Neural cell (in vitro differentiated cells): ENCODE measurements around the gene A4GALT. TPM values are rescaled to one million over a fixed set of nuclear protein-coding genes. Genes with fewer than 3 reads are reported as not detected.

Experiments
- H2AFZ ChIP-seq: fragments of 200-600, 300-800 bp; sonication (generic), shearing (Covaris generic); 2 replicates; pipeline ENCODE4 v1.6.0; 2014; ENCODE audit warnings: low read depth, mild to moderate bottlenecking, antibody characterized with exemption, low read length, moderate library complexity
- H3F3A ChIP-seq: fragments of 200-600 bp; shearing (Covaris generic); 2 replicates; pipeline ENCODE4 v1.6.1; 2016; ENCODE audit warnings: mild to moderate bottlenecking, moderate library complexity, mixed read lengths, antibody characterized with exemption, low read length; ENCODE audit not compliant: insufficient read depth, poor library complexity, severe bottlenecking
- H3K27ac ChIP-seq: fragments of 200-600, 300-800 bp; sonication (generic), shearing (Covaris generic); 2 replicates; pipeline ENCODE4 v1.5.1; 2014; ENCODE audit warnings: mild to moderate bottlenecking, low read length, moderate library complexity
- H3K27me3 ChIP-seq: fragments of 300-800, 200-600 bp; sonication (generic), shearing (Covaris generic); 2 replicates; pipeline ENCODE4 v1.6.0; 2014; ENCODE audit warnings: mild to moderate bottlenecking, low read depth, low read length, moderate library complexity; ENCODE audit not compliant: insufficient read depth
- H3K36me3 ChIP-seq: fragments of 300-800, 200-600 bp; sonication (generic), shearing (Covaris generic); 2 replicates; pipeline ENCODE4 v1.5.1; 2014; ENCODE audit warnings: mild to moderate bottlenecking, antibody characterized with exemption, low read length, moderate library complexity; ENCODE audit not compliant: insufficient read depth
- H3K4me2 ChIP-seq: fragments of 300-800, 200-600 bp; sonication (generic), shearing (Covaris generic); 2 replicates; pipeline ENCODE4 v1.6.0; 2014; ENCODE audit warnings: mild to moderate bottlenecking, low read length
- H3K4me3 ChIP-seq: fragments of 300-800, 200-600 bp; sonication (generic), shearing (Covaris generic); 2 replicates; pipeline ENCODE4 v1.5.1; 2014; ENCODE audit warnings: mild to moderate bottlenecking, low read length, moderate library complexity
- H3K79me2 ChIP-seq: fragments of 200-600 bp; shearing (Covaris generic); replicated peaks from 2 replicates; pipeline ENCODE4 v1.6.0; 2014; ENCODE audit warnings: mild to moderate bottlenecking, low read length, moderate library complexity; ENCODE audit not compliant: insufficient read depth
- H3K9ac ChIP-seq: fragments of 300-800, 200-600 bp; sonication (generic), shearing (Covaris generic); 2 replicates; pipeline ENCODE4 v1.6.1; 2016; ENCODE audit warnings: mild to moderate bottlenecking, low read length, mixed read lengths
- H3K9me2 ChIP-seq: fragments of 200-600 bp; shearing (Covaris generic); 2 replicates; pipeline ENCODE4 v1.6.1; 2016; ENCODE audit warnings: mild to moderate bottlenecking, low read length, mixed read lengths; ENCODE audit not compliant: insufficient read depth
- H3K9me3 ChIP-seq: fragments of 200-600, 300-800 bp; sonication (generic), shearing (Covaris generic); 2 replicates; pipeline ENCODE4 v1.6.1; 2016; ENCODE audit warnings: mild to moderate bottlenecking, mixed run types, low read length, moderate library complexity, mixed read lengths
- H4K20me1 ChIP-seq: fragments of 200-600 bp; shearing (Covaris generic); 2 replicates; pipeline ENCODE4 v1.6.1; 2016; ENCODE audit warnings: mild to moderate bottlenecking, mixed run types; ENCODE audit not compliant: insufficient read depth
- EZH2 ChIP-seq: fragments of 200-600, 300-800 bp; shearing (Covaris generic), sonication (generic); IDR thresholded peaks from 2 replicates; pipeline ENCODE4 v1.6.1; 2014; ENCODE audit warnings: antibody characterized with exemption, low read length, borderline replicate concordance, mild to moderate bottlenecking; ENCODE audit not compliant: insufficient read depth, poor library complexity, severe bottlenecking
- RAD21 ChIP-seq: fragments of 450-650 bp; conservative IDR thresholded peaks from 2 replicates; pipeline ENCODE4 v1.6.1; 2014; ENCODE audit warnings: antibody characterized with exemption, mild to moderate bottlenecking, moderate library complexity
- SMC3 ChIP-seq: fragments of 450-650 bp; conservative IDR thresholded peaks from 2 replicates; pipeline ENCODE4 v1.6.1; 2014; ENCODE audit warnings: antibody characterized with exemption, mild to moderate bottlenecking, moderate library complexity; ENCODE audit not compliant: poor library complexity
- TAF1 ChIP-seq: IDR thresholded peaks from 2 replicates; pipeline ENCODE4 v1.6.1; 2012; ENCODE audit warnings: low read depth
- polyA plus RNA-seq: library from polyadenylated mRNA; depleted of rRNA; stranded (reverse); fragments of >200 nt; gene quantifications from 2 replicates; pipeline ENCODE4 v1.2.3, GENCODE V29; 2014
- TF ChIP-seq, protein P1 (sequence below): fragments of 450-650 bp; IDR thresholded peaks from 2 replicates; pipeline ENCODE4 v1.5.1; 2014; ENCODE audit warnings: antibody characterized with exemption, mild to moderate bottlenecking, moderate library complexity; ENCODE audit not compliant: poor library complexity, severe bottlenecking
- TF ChIP-seq, protein P2 (sequence below): IDR thresholded peaks from 2 replicates; pipeline ENCODE4 v1.6.1; 2012; ENCODE audit warnings: borderline replicate concordance

The A4GALT gene
- polyA plus RNA-seq, 1 donor from 2014 or later, result not detected

DNA sequence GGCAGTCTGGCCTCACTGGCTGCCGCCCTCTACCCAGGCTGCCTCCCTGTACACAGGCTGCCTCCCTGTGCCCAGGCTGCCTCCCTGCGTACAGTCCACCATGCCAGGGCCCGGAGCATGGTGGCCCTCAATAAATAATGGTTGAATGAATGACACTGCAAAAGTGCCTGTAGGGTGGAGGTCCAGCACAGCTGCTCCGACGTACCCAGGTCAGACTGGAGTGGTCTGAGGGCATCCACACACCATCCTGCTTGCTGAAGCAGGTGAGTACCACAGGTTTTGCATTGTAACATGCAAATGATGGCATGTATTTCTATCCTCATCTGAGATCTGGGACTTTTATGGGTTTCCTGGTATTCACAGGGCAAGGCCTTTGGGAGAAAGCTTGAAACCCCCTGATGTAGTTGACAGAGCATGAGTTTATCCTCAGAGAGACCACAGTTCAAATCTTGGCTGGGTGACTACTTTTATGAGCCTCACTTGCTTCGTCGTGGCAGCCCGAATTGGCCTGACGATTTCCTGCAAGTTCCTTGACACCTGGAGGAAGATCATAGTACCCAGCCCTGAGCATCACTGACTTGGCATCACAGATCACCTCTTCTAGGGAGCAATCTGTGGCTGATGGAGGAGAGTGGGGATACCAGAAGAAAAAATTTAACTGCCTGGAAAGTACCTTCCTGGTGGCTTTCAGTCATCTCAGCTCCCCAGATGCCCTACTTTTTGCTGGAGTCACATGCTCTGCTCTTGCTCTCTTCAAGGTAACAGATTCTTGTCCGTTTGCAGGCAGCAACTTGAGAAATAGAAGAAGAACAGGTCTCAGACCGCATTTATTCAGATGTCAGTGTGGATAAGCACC, 55.5 kb downstream of the A4GALT start:
- Histone ChIP-seq H2AFZ (no peak overlapping the region), H3K27ac (no peak overlapping the region), H4K20me1 (no peaks in the 10 kb centered on the region), H3K9me2 (no peaks in the 10 kb centered on the region), H3K27me3 (peaks cover 14% of the 10 kb centered on the region), H3K9me3 (no peaks in the 10 kb centered on the region), H3K36me3 (no peaks in the 10 kb centered on the region), H3K79me2 (no peaks in the 10 kb centered on the region), H3F3A (no peaks in the 10 kb centered on the region), H3K9ac (no peak overlapping the region), H3K4me3 (no peak overlapping the region), H3K4me2 (no peak overlapping the region)
- TF ChIP-seq RAD21, result no peak
- no peak for TF ChIP-seq TAF1
- no peak for TF ChIP-seq EZH2

DNA sequence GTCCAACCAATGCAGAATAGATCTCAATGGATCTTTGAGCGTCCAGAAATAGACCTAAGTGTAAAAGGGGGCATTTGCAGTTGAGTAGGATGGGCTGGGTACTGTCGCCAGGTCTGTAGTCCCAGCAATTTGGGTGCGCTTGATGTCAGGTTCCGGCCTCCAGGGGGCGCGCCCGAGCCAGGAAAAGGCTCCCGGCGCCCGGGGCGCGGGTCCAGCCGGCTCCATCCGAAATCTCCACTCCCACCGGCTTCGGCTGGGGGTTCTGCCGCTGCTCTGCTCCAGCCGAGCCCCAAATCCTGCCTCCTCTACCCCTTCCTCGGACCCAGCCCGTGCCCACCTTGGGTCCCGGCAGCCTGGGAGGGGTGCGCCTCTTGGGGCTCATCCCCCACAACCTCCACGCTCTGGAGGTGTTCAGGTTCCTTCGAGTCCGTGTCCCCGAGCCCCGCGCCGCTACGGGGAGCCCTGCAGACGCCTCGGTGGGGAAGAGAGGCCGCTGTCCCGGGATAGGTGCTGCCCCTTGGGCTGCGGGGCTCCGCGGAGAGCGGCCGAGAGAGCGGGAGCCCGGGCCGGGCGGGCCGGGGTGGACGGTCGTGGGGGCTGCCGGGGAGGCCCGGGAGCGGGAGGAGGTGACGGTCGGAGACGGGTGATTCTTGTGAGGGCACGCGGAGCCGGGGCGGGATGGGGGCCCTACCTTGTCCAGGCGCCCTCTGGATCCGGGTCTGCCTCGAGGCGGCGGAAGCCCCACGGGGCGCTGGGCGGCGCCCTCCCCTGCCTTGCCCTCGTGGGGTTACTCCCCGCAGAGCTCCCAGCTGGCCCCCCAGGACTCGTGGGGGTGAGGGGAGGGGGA, 58.5 kb downstream of the A4GALT start:
- TF ChIP-seq, protein P1, sequence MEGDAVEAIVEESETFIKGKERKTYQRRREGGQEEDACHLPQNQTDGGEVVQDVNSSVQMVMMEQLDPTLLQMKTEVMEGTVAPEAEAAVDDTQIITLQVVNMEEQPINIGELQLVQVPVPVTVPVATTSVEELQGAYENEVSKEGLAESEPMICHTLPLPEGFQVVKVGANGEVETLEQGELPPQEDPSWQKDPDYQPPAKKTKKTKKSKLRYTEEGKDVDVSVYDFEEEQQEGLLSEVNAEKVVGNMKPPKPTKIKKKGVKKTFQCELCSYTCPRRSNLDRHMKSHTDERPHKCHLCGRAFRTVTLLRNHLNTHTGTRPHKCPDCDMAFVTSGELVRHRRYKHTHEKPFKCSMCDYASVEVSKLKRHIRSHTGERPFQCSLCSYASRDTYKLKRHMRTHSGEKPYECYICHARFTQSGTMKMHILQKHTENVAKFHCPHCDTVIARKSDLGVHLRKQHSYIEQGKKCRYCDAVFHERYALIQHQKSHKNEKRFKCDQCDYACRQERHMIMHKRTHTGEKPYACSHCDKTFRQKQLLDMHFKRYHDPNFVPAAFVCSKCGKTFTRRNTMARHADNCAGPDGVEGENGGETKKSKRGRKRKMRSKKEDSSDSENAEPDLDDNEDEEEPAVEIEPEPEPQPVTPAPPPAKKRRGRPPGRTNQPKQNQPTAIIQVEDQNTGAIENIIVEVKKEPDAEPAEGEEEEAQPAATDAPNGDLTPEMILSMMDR, result peak; percentile 83
- TF ChIP-seq, protein P2, sequence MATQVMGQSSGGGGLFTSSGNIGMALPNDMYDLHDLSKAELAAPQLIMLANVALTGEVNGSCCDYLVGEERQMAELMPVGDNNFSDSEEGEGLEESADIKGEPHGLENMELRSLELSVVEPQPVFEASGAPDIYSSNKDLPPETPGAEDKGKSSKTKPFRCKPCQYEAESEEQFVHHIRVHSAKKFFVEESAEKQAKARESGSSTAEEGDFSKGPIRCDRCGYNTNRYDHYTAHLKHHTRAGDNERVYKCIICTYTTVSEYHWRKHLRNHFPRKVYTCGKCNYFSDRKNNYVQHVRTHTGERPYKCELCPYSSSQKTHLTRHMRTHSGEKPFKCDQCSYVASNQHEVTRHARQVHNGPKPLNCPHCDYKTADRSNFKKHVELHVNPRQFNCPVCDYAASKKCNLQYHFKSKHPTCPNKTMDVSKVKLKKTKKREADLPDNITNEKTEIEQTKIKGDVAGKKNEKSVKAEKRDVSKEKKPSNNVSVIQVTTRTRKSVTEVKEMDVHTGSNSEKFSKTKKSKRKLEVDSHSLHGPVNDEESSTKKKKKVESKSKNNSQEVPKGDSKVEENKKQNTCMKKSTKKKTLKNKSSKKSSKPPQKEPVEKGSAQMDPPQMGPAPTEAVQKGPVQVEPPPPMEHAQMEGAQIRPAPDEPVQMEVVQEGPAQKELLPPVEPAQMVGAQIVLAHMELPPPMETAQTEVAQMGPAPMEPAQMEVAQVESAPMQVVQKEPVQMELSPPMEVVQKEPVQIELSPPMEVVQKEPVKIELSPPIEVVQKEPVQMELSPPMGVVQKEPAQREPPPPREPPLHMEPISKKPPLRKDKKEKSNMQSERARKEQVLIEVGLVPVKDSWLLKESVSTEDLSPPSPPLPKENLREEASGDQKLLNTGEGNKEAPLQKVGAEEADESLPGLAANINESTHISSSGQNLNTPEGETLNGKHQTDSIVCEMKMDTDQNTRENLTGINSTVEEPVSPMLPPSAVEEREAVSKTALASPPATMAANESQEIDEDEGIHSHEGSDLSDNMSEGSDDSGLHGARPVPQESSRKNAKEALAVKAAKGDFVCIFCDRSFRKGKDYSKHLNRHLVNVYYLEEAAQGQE, result no peak
- TF ChIP-seq RAD21 (peak; percentile 70), EZH2 (no peak), SMC3 (peak; percentile 74)
- Histone ChIP-seq H3F3A (no peaks in the 10 kb centered on the region), H3K79me2 (no peaks in the 10 kb centered on the region), H3K27ac (no peak overlapping the region), H3K4me3 (peak overlapping the region; percentile 65), H3K9ac (peak overlapping the region; percentile 44), H4K20me1 (no peaks in the 10 kb centered on the region), H3K9me2 (no peaks in the 10 kb centered on the region), H2AFZ (peak overlapping the region; percentile 8), H3K9me3 (no peaks in the 10 kb centered on the region), H3K27me3 (peaks cover 14% of the 10 kb centered on the region), H3K4me2 (no peak overlapping the region), H3K36me3 (no peaks in the 10 kb centered on the region)
